ENCODE results near the gene KIF3A.

DNA sequence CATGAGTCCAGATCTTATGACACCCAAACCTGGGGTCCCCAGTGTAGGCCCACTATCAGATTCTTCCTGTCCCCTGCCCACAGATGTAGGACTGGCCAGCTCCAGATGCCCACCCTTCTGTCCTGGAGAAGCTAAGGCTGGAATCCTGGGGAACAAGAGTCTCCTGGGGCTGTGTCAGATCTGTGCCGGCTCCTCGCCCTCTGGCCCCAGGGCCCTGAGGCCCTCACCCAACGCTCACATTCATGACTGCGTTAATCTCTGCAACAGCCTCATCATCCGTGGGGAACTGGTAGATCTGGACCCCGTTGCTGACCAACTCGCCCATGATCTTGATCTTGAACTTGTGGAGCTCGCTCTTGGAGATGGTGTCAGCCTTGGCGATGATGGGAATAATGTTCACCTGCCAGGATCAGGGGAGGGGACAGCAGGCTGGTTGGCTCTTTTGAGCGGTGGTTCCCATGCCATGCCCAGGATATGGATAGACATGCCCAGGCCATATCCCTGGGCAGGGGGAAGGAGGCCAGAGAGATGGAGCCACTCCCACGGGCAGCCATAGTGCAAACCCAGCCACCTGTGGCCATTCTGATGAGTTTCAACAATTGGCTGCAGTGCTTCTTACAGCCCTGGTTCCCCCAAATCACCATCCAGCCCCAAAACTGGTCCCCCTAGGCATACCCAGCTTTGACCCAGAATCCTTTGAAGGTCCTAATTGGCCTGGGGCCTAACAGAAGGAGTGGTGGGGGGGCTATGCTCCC, 25.1 kb upstream of the KIF3A start:
- TF ChIP-seq, protein P1, sequence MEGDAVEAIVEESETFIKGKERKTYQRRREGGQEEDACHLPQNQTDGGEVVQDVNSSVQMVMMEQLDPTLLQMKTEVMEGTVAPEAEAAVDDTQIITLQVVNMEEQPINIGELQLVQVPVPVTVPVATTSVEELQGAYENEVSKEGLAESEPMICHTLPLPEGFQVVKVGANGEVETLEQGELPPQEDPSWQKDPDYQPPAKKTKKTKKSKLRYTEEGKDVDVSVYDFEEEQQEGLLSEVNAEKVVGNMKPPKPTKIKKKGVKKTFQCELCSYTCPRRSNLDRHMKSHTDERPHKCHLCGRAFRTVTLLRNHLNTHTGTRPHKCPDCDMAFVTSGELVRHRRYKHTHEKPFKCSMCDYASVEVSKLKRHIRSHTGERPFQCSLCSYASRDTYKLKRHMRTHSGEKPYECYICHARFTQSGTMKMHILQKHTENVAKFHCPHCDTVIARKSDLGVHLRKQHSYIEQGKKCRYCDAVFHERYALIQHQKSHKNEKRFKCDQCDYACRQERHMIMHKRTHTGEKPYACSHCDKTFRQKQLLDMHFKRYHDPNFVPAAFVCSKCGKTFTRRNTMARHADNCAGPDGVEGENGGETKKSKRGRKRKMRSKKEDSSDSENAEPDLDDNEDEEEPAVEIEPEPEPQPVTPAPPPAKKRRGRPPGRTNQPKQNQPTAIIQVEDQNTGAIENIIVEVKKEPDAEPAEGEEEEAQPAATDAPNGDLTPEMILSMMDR (IDR thresholded peaks at IDR 0.05) = no peak
- no peak for TF ChIP-seq POLR2A (IDR thresholded peaks at IDR 0.05)

Measured in esophagus squamous epithelium (tissue), 4 donors.